OCI-LY3 (cell line): ENCODE results near the gene TOR1AIP1.
A peak's percentile ranks its signal among the peaks of the same experiment; 100 is the strongest.

Experiments
- H2AFZ ChIP-seq: fragments of 200-600, 300-600 bp; shearing (Covaris generic); 2 replicates; pipeline ENCODE4 v1.6.0; 2014; ENCODE audit warnings: antibody characterized with exemption, low read depth, low read length
- H3K27ac ChIP-seq: fragments of 200-600, 300-600 bp; sonication (generic); 2 replicates; pipeline ENCODE4 v1.5.1; 2014; ENCODE audit warnings: mild to moderate bottlenecking, low read length, moderate library complexity, mixed read lengths
- H3K27me3 ChIP-seq: fragments of 200-600, 300-600 bp; sonication (generic); 2 replicates; pipeline ENCODE4 v1.6.1; 2014; ENCODE audit warnings: low read depth, low read length, mixed read lengths
- H3K36me3 ChIP-seq: fragments of 200-600, 300-600 bp; sonication (generic); replicated peaks from 2 replicates; pipeline ENCODE3; 2014; ENCODE audit warnings: low read depth, low read length, mixed read lengths
- H3K4me1 ChIP-seq: fragments of 300-600, 200-600 bp; sonication (generic); 2 replicates; pipeline ENCODE4 v1.6.1; 2014; ENCODE audit warnings: low read length, mixed read lengths
- H3K4me2 ChIP-seq: fragments of 200-600, 300-600 bp; sonication (generic); 2 replicates; pipeline ENCODE4 v1.6.1; 2014; ENCODE audit warnings: low read length, mixed read lengths
- H3K4me3 ChIP-seq: fragments of 300-600, 200-600 bp; sonication (generic); 2 replicates; pipeline ENCODE4 v1.5.1; 2014; ENCODE audit warnings: antibody characterized with exemption, mild to moderate bottlenecking, low read length, moderate library complexity
- H3K79me2 ChIP-seq: fragments of 300-600, 200-600 bp; shearing (Covaris generic); 2 replicates; pipeline ENCODE4 v1.6.1; 2014; ENCODE audit warnings: mild to moderate bottlenecking, low read length, mixed read lengths
- H3K9ac ChIP-seq: fragments of 300-600, 200-600 bp; shearing (Covaris generic); 2 replicates; pipeline ENCODE4 v1.6.0; 2014; ENCODE audit warnings: mild to moderate bottlenecking, low read length, moderate library complexity
- H3K9me3 ChIP-seq: fragments of 200-600, 300-600 bp; shearing (Covaris generic); 2 replicates; pipeline ENCODE4 v1.6.1; 2014; ENCODE audit warnings: low read length, mixed read lengths; ENCODE audit not compliant: insufficient read depth
- H4K20me1 ChIP-seq: fragments of 200-600, 300-600 bp; sonication (generic); 2 replicates; pipeline ENCODE4 v1.6.1; 2016; ENCODE audit warnings: low read length, mixed read lengths; ENCODE audit not compliant: insufficient read depth
- CTCF ChIP-seq: fragments of 200-600, 300-600 bp; sonication (generic); IDR thresholded peaks from 2 replicates; pipeline ENCODE4 v1.5.1; 2014; ENCODE audit warnings: antibody characterized with exemption, low read length, low read depth
- EZH2phosphoT487 ChIP-seq: fragments of 200-600 bp; shearing (Covaris generic); IDR thresholded peaks from 2 replicates; pipeline ENCODE4 v1.6.1; 2018; ENCODE audit warnings: antibody characterized with exemption, mixed run types, low read depth

Gene TOR1AIP1

GRCh38 chr1:179952186-179952585 is 70.1 kb downstream of the TOR1AIP1 start:
- peak overlapping the region; percentile 9 for H2AFZ ChIP-seq
- peaks cover 17% of the 10 kb centered on the region for H4K20me1 ChIP-seq

GRCh38 chr1:179953974-179954492 is 71.9 kb downstream of the TOR1AIP1 start:
- peak overlapping the region; percentile 78 for H3K9ac ChIP-seq
- H3K27ac ChIP-seq: peak overlapping the region; percentile 75
- TF ChIP-seq EZH2phosphoT487: no peak
- peak; percentile 55 for TF ChIP-seq CTCF
- peaks cover 39% of the 10 kb centered on the region for H3K4me1 ChIP-seq
- H2AFZ ChIP-seq: peak overlapping the region; percentile 97
- peaks cover 48% of the 10 kb centered on the region for H3K79me2 ChIP-seq
- H3K4me3 ChIP-seq: peak overlapping the region; percentile 84
- peaks cover 32% of the 10 kb centered on the region for H4K20me1 ChIP-seq
- H3K9me3 ChIP-seq: no peaks in the 10 kb centered on the region
- no peaks in the 10 kb centered on the region for H3K36me3 ChIP-seq
- no peaks in the 10 kb centered on the region for H3K27me3 ChIP-seq
- peak overlapping the region; percentile 79 for H3K4me2 ChIP-seq

More at GRCh38 chr1:179952186-179952585, 70.1 kb downstream of the TOR1AIP1 start:
- peak overlapping the region; percentile 34 for H3K4me3 ChIP-seq
- H3K27me3 ChIP-seq: no peaks in the 10 kb centered on the region
- H3K27ac ChIP-seq: peak overlapping the region; percentile 33
- no peaks in the 10 kb centered on the region for H3K9me3 ChIP-seq
- peak overlapping the region; percentile 66 for H3K4me2 ChIP-seq
- peaks cover 29% of the 10 kb centered on the region for H3K79me2 ChIP-seq
- H3K4me1 ChIP-seq: peaks cover 39% of the 10 kb centered on the region
- no peaks in the 10 kb centered on the region for H3K36me3 ChIP-seq
- peak overlapping the region; percentile 6 for H3K9ac ChIP-seq
- TF ChIP-seq EZH2phosphoT487: no peak
- no peak for TF ChIP-seq CTCF

GRCh38 chr1:179954493-179955286 is 72.6 kb downstream of the TOR1AIP1 start, which contains the start of gene CEP350:
TSS of gene CEP350 (plus strand) at chr1:179954810. CDS start at chr1:179986182, 31,372 bp downstream.
- no peaks in the 10 kb centered on the region for H3K36me3 ChIP-seq
- H3K4me3 ChIP-seq: peak within 1 kb of the TSS; percentile 84
- peak within 1 kb of the TSS; percentile 79 for H3K9ac ChIP-seq
- H4K20me1 ChIP-seq: peaks cover 32% of the 10 kb centered on the region
- H3K27me3 ChIP-seq: no peaks in the 10 kb centered on the region
- no peaks in the 10 kb centered on the region for H3K9me3 ChIP-seq
- peak within 1 kb of the TSS; percentile 86 for H3K4me2 ChIP-seq
- peak within 1 kb of the TSS; percentile 97 for H2AFZ ChIP-seq
- no peak for TF ChIP-seq EZH2phosphoT487
- H3K27ac ChIP-seq: peak within 1 kb of the TSS; percentile 75
- peaks cover 39% of the 10 kb centered on the region for H3K4me1 ChIP-seq
- H3K79me2 ChIP-seq: peaks cover 54% of the 10 kb centered on the region

GRCh38 chr1:179955287-179955680 is 73.2 kb downstream of the TOR1AIP1 start:
- H3K4me1 ChIP-seq: peaks cover 39% of the 10 kb centered on the region
- no peaks in the 10 kb centered on the region for H3K9me3 ChIP-seq
- H3K4me3 ChIP-seq: peak overlapping the region; percentile 84
- peaks cover 59% of the 10 kb centered on the region for H3K79me2 ChIP-seq
- H3K27ac ChIP-seq: peak overlapping the region; percentile 61
- no peaks in the 10 kb centered on the region for H3K27me3 ChIP-seq
- H3K9ac ChIP-seq: peak overlapping the region; percentile 79
- H3K4me2 ChIP-seq: peak overlapping the region; percentile 86
- TF ChIP-seq CTCF (no peak), EZH2phosphoT487 (no peak)
- H3K36me3 ChIP-seq: no peaks in the 10 kb centered on the region
- no peak overlapping the region for H2AFZ ChIP-seq
- H4K20me1 ChIP-seq: peaks cover 33% of the 10 kb centered on the region
